NCI-H1048 (cell line): Measurements from ENCODE around the gene SORCS2.

Source experiments
- DNase-seq: peaks from one replicate; lab custom pipeline; 2025; lab: John Stamatoyannopoulos, UW

The SORCS2 gene

DNA sequence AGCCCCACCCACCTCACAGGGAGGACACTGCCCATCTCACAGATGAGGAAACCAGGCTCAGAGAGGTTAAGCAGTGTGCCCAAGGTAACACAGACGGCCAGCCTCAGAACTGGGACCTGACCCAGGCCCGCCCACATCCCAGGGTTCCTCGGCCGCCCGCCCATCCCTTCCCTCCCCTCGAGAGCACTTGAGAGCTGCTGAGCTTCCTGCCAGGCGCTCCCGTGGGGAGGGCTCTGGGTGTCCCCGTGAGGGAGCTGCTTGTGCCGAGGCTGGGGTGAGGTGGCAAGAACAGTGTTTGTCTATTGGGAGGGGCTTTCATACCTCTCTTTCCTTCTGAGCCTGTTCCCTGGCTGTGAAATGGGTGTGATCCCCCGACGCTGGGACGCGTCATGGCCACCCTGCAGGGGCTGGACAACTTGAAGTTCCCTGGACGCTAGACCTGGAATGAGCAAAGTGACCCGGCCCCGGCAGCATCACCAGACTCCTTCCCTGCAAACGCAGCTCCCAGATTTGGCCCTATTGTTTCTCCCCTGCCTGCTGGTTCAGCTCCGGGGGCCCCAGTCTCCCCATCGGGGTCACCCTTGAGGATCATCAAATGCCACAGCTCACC, 542.4 kb downstream of the SORCS2 start:
- no peak for DNase-seq

- no peak for DNase-seq
Observed at GRCh38 chr4:7735395-7735794, 543.1 kb downstream of the SORCS2 start.

DNA sequence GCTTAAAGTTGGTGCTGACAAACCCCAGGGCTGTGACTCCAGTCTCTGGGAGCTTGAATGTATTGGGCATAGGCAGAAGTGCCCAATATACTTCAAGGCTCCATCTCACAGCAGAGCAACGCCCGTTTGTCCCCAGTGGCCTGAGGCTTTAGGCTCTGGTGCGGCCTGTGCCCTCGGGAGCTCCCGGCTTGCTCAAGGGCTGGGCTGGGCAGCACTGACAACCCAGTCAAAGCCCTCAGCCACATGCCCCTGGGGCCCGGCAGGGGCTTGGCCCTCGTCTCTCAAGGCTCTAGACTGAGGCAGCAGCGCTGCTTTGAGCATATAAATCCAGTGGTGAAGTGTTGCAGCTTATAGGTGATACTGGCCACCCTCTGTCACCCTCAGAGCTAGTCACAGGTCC, 543.6 kb downstream of the SORCS2 start:
- DNase-seq: no peak

DNA sequence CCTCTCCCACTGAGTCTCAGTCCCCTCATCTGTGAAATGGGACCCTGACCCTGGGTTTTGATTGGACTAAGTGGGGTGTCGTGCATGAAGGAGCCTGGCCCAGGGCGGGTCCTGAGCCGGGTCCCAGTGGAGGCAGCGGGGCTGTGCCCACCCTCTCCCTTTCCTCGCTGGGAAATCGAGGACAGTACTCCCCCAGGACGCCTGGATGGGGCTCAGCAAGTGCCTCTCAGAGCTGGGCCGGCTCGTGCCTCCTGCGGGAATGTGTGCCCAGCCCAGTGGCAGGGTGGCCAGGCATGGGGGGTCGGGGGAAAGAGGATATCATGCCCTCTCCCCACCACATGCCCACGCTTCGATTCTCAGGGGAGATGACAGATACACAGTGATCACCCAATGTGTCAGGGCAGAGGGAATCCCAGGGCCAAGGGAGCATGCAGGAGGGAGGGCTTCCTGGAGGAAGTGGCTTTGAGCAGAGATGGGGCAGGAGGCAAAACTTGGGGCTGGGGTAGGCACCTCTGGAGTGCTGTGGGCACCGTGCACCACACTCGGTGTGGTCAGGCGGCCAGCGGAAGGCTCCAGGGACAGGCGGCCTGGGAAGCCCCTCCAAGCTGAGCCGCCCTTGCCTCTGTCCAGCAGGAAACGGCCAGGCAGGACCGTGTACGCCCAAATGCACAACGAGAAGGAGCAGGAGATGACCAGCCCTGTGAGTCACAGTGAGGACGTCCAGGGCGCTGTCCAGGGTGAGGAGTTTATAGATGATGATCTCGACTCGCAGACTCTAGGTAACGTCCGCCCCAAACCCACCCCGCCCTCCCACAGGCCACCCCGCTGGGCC, 544.3 kb downstream of the SORCS2 start:
- no peak for DNase-seq

DNA sequence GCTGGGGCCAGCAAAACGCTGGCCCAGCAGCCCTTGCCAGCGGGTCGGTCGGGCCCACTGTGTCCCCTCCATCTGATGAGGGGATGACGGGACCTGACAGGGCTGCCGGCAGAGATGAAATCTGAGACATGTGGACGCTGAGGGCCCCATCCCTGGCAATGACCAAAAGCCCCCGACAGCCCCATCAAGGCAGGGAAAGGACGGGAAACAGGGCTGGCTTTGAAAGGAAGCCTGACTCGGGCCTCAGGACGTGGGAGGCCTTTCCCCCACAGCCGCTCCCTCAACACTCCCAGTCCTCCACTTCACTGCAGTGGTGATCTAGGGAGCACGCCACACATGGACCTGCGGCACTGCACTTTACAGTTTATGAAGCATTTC, 544.9 kb downstream of the SORCS2 start:
- DNase-seq: no peak

DNA sequence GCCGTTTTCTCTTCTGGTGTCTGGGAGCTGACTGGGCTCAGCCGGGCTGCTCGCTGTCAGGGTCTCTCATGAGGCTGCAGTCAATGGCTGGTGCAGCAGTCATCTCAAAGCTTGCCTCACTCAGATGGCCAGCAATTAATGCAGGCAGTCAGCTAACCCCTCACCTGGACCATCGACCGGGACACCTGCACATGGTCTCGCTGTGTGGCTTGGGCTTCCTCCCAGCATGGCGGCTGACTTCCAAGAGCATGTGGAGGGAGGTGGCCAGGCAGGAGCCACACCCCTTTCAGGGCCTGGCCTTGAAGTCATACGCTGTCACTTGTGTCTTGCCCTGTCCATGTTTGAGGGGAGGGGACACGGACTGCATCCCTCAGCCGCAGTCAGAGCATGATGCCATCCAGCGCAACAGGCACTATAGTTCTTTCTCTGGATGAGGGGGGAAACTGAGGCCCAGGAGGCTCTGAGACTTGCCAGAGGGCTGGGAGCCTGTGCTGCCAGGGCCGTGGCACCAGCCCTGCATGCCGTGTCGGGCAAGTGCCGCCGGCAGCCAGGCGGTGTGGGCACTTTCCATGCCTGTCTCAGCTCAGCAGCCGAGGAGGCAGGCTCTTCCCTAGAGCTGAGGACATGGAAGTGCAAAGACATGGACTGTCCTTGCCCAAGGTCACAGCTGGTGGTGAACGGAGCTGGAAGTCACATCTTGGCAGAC, 545.6 kb downstream of the SORCS2 start:
- no peak for DNase-seq

DNA sequence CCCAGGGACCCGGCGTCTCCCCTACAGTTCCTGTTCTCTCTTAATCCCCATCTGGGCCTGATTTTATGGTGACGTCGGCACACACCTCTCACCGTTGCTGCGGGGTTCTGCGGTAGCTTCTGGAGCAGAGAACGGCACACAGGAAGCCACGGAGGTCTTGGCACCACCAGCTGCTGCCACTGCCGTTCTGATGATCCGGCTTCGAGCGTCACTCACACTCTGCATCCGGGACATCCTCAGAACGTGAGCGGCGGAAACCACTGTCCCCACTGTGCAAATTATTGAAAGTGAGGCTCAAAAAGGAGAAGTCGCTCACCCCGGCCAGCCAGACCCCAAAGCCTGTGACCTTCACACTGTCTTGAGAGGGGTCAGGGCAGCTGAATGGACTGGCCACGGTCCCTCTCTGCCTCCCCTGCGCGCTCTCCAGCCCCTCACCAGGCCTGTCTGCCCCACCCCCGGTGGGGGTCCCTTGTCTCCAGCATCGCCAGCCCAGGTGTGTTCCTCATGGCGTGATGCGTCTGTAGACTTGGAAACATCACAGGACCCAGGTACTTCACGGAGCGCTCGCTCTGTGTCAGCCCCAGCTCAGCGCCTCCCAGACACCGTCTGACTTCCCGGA, 546.2 kb downstream of the SORCS2 start:
- no peak for DNase-seq

- DNase-seq: no peak
Observed at GRCh38 chr4:7739077-7739917, 547.0 kb downstream of the SORCS2 start.

DNA sequence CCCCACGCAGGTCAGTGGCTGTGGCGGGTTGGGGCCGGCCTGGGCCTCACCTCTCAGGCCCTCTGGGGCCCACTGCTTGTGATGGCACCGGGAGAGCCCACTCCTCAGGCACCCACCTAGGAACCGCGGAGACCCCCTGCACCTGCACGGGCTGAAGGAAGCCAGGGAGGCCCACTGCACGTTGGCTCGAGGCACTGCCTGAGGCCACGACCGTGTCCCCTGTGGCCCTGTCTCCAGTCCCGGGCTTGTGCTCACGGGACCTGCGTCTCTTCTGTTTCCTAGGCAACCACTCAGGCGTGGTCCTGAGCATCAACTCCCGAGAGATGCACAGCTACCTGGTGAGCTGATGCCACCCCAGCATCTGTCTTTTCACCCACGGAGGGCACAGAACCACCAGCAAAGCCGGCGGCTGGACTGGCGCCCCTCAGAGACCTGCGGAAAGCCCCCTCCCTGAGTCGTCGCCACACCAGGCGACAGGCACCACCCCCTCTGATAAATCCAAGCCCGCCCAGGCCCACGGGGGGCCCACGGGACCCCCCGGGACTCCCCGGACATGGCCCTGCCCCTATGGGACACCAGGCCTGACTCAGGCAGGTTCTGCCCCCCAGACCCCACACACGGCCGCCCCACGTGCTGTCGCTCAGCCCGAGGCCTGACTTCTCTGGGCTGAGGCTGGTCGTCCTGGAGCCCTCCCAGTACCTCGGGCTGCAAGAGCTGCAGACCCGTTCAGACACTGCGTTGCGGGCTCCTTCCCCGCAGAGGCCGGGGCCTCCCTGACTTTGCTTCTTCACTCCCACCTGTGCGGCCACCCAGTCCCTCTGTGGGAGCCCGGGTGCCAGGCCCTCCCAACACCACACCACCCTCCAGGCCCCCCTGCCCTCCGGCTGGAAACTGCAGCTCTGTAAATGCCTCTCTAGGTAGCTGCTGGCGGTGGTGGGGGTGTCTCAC, 547.9 kb downstream of the SORCS2 start:
- no peak for DNase-seq

DNA sequence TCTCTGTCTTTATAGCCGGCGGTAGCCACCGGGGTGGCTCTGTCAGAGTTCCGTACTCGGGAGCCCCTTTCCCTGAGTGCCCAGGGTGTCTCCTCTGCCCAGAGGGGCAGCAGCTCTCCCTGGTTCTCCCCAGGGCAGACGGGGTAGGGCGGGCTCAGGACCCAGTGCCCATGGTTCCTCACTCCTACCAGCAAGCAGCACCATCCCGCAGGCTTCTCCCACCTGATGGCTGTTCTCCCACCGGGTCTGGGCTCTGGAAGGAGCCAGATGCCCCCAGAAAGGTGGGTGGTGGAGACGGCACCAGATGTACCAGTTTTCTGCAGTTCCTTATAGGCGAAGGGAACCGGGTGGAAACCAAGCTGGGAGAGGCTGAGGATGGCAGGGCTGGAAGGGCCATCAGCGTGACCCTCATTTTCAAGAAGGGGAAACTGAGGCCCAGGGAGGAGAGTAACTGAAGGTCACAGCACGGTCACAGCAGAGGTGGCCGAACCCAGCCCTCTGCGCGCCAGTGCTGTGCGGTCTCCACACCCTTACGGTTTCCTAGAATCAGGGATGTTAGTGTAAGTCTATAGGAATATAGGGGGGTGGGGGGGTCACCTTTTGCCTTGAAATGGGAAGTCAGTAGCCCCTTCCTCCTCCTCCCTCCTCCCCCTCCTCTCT, 548.7 kb downstream of the SORCS2 start:
- no peak for DNase-seq

DNA sequence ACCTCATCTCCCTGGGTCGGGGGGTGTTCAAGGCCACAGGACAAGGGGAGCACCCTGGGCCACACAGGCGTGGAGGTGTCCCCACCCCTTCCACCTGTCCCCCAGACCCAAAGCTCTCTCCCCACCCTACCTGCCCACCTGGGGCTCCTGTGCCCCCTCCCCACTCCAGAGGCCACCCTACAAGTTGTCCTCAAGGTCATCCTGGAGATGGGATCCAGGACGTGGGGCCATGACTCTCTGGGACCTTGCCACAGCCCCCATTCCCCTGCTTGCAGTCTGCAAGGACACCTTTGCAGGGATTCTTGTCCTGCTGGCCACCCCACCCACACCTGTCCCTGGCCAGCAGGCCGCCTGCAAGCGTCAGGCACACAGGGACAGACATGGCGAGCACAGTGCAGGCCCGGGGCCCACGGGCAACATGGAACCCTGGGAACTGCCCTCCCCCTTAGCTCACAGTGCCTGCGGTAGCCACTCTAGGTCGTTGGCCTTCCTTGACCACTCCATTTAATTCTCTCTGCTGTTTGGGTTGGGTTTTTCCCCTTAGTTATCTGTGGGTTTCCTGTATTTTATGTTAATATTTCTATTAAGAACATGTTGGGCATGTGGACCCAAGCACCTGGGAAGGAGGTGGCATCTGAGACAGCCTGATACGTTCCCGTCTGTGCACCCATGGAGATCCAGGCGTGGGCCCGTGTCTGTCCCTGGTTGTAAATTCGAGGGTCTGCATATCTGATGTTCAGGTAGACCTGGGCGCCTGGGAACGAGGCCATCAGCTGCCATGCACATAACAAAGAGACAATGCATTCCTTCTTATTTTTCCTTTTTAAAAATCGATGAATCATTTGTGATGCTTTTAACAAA, 549.8 kb downstream of the SORCS2 start:
- DNase-seq: no peak

DNA sequence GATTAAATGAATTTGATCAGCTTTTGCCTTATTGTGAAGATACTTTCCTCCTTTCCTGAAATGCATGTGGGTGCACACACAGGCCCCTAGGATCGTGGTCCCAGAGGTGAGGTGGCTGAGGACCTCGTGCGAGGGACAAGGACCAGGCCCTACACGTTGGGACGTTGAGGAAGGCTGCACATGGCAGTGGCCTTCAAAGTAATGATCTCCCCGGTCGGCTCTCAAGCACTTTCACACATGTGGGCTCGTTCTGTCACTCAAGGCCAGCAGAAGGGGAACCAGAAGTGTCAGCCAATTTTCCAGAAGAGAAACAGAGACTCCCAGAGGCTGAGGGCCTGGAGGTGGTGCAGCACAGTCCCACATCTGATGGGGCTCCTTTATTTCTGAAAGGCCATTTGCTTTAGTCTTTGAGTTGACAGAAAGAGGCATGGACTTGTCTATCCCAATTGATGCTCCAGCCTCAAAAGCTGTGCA, 550.5 kb downstream of the SORCS2 start:
- no peak for DNase-seq

GRCh38 chr4:7744142-7744804, 551.9 kb downstream of the SORCS2 start:
- no peak for DNase-seq

GRCh38 chr4:7745301-7745885, 553.1 kb downstream of the SORCS2 start:
- no peak for DNase-seq

- no peak for DNase-seq
Observed at GRCh38 chr4:7746351-7747061, 554.2 kb downstream of the SORCS2 start.

DNA sequence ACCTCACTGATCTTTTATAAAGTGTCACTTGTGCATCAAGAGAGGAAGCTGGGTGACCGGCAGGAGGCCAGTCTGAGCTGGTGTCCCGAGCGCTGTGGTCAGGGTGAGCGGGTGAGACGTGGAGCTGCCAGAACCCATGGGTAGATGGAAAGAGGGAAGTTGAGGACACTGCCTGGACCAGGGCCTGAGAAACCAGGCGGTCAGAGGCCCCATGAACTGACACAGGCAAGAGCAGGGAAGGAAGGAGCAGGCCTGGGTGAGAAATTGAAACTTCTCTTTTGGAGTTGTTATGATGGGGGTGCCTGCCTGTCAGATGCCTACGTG, 554.7 kb downstream of the SORCS2 start:
- DNase-seq: no peak

GRCh38 chr4:7747566-7747965, 555.2 kb downstream of the SORCS2 start:
- DNase-seq: no peak

- no peak for DNase-seq
Observed at GRCh38 chr4:7750523-7750922, 558.2 kb downstream of the SORCS2 start.
